ENCODE measurements around the gene AQP5. TPM values are rescaled to one million over a fixed set of nuclear protein-coding genes. Genes with fewer than 3 reads are reported as not detected.

Gene AQP5
- total RNA-seq, result not detected
- long read RNA-seq, result 0 reads

DNA sequence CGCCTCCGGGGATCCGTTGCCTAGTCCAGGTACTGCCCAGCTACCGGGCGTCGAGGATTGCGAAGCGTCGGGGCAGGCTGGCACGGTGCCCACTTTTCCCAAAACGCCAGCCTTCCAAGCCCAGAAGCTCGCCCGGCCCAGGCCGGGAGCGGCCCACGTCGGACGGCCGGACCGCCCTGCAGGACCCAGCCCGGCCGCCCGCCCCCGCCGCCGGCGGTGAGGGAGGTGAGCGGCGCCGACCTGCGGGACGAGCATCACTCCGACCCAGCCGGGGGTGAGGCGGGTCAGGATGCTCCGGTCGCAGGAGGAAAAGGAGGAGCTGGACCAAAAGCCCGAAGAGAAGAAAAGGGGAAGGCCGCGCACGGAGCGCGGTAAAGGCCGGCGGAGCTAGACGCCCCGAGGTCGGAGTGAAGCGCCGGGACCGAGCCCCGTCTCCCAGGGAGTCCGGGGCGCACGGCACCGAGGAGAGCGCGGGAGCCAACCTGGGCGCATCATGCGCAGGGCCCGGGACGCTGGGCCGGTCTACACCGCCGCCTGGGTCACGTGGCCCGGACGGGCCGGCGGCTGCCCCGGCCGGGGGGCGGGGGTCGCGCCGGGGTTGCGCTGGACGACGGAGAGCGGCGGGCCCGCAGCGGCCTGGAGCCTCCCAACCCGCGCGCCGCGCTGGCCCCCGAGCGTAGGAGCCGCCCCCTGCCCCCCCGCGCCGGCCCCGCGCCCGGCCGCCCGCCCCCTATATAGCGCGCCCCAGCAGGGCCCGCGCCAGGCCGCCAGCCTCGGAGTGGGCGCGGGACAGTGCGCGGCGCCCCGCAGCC is at the start of gene AQP5:
Gene AQP5 (plus strand): TSS at position 762 of the 812 bp plus-strand sequence. CDS start 146 bp downstream, outside the sequence.
- Histone ChIP-seq H3K9me3 (no peaks in the 10 kb centered on the region), H3K4me3 (no peak within 1 kb of the TSS), H3K27me3 (peaks cover 0 to 9% of the 10 kb centered on the region in 2 donors), H3K4me1 (peaks cover 0 to 17% (median 3%) of the 10 kb centered on the region in 4 donors), H3K36me3 (no peaks in the 10 kb centered on the region), H3K27ac (no peak within 1 kb of the TSS)
- TF ChIP-seq, protein P1, sequence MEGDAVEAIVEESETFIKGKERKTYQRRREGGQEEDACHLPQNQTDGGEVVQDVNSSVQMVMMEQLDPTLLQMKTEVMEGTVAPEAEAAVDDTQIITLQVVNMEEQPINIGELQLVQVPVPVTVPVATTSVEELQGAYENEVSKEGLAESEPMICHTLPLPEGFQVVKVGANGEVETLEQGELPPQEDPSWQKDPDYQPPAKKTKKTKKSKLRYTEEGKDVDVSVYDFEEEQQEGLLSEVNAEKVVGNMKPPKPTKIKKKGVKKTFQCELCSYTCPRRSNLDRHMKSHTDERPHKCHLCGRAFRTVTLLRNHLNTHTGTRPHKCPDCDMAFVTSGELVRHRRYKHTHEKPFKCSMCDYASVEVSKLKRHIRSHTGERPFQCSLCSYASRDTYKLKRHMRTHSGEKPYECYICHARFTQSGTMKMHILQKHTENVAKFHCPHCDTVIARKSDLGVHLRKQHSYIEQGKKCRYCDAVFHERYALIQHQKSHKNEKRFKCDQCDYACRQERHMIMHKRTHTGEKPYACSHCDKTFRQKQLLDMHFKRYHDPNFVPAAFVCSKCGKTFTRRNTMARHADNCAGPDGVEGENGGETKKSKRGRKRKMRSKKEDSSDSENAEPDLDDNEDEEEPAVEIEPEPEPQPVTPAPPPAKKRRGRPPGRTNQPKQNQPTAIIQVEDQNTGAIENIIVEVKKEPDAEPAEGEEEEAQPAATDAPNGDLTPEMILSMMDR (IDR thresholded peaks at IDR 0.05), result no peak
- no peak for TF ChIP-seq POLR2A (IDR thresholded peaks at IDR 0.05)
- WGBS (ENCODE audit: insufficient coverage, low coverage, low lambda C conversion rate, missing lambda C conversion rate), result 0% methylated on average over 3 of the region's 111 CpGs
- ATAC-seq (no peak), DNase-seq (no peak)
- intact Hi-C loops (cut with DNase I), result no loop called here

DNA sequence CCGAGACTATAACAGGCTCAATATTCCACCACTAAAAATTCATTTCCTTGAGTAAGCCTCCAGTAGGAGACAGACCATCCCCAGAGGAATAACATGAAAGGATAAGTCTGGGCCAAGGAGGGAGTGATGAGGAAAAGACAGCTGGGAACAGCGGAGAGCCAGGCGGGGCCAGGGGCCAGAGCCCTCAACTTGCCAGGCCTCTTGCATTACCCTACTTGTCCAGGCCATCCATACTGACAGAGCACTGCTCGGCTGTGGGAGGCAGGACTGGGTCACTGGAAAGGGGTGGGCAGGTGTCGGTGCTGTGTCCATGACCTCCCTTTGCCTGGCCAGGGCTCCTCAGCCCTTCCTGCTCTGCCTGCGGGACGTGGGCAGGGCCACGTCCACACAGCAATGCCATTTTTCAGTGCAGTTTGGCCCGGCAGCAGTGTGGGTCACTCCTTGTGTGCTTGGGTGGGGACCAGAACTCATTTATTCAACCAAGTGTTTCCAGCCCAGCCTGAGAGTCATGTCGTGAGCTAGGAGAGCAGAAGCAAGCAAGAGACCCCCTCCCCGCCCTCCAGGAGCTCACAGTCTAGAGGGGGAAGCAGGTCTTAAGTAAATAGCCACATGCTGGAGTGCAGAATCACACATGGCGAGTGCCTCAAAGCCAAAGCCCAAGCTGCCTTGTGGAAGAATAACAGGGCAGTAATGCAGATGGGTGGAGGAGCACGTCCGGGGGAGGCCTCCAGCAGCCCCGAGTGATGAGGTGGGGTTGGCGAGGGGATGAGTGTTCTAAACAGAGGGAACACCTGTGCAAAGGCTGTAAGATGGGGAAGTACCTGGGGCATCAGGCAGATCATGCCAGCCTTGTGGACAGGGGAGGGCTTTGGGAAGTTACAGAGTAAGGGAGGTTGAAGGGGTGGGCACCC is 49.1 kb upstream of the AQP5 start:
- H3K4me1 ChIP-seq, result no peaks in the 10 kb centered on the region
- 53% methylated on average over 9 of the region's 16 CpGs for WGBS (ENCODE audit: insufficient coverage, low coverage, low lambda C conversion rate, missing lambda C conversion rate)
- no peak for DNase-seq
- no peaks in the 10 kb centered on the region for H3K36me3 ChIP-seq
- no peaks in the 10 kb centered on the region for H3K9me3 ChIP-seq
- no peak overlapping the region for H3K4me3 ChIP-seq
- H3K27ac ChIP-seq, result no peak overlapping the region
- no peak for ATAC-seq
- intact Hi-C loops (cut with DNase I), result no loop called here
- no peaks in the 10 kb centered on the region for H3K27me3 ChIP-seq
- TF ChIP-seq POLR2A (IDR thresholded peaks at IDR 0.05), result no peak
- TF ChIP-seq, protein P1 (IDR thresholded peaks at IDR 0.05), result no peak

DNA sequence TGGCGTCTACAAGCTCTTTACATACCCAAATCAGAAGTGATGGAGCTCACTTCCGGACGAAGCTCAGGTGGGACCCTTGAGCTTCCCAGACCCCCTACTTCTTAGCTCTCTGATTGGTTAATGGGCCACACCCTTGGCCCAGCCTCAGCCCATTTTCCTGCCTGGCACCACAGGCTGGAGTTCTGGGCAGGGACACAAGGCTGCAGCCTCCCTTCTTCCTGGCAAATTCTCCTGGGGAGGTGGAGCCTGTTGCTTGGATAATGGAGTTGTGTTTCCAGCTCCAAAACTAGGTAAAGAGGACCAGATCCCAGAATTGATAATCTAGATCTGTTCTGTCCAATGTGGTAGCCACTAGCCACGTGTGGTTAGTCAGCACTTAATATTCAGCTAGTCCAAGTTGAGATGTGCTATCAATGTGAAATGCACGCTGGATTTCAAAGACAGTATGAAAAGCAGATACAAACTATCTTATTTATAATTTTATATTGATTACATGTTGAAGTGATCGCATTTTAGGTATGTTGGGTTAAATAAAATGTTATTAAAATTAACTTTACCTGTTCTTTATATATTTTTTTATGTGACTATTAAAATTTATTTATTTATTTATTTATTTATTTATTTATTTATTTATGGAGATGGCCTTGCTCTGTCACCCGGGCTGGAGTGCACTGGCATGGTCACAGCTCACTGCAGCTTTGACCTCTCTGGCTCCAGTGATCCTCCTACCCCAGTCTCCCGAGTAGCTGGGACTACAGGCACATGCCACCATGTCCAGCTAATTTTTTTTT is 45.3 kb upstream of the AQP5 start:
- WGBS (ENCODE audit: insufficient coverage, low coverage, low lambda C conversion rate, missing lambda C conversion rate), result 67% methylated on average over 8 of the region's 8 CpGs
- Histone ChIP-seq H3K27ac (no peak overlapping the region), H3K4me3 (no peak overlapping the region), H3K9me3 (no peaks in the 10 kb centered on the region), H3K4me1 (no peaks in the 10 kb centered on the region), H3K27me3 (no peaks in the 10 kb centered on the region), H3K36me3 (no peaks in the 10 kb centered on the region)
- DNase-seq (no peak), ATAC-seq (no peak)
- no peak for TF ChIP-seq POLR2A (IDR thresholded peaks at IDR 0.05)
- TF ChIP-seq, protein P1 (IDR thresholded peaks at IDR 0.05), result no peak
- intact Hi-C loops (cut with DNase I), result no loop called here

DNA sequence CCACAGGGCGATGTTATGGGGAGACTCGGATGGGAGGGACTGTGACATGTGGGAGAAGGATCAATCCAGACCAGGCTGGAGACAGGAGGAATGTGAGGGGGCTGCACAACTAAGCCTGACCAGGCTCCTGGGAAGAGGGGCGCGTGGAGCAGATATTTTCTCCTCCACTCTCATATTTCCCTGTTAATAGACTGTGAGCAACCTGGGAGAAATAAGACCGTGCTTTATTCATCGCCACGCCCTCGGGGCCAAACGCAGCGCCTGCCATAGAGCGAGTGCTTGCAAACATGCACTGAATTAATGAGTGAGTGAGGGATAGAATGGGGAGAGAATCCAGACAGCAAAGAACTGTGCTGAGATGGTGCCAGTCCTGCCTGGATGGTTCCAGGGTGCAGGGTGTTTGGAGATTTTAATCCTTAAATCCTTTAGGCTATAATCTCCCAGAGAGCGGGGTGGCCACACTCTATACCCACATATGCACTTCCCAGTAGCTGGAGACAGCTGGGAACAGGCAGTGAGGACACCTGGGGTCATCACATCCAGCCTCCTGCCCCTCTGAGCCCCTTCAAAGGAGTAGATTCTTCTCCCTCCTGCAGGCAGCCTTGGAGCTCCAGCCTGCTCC is 44.4 kb upstream of the AQP5 start:
- Histone ChIP-seq H3K27me3 (no peaks in the 10 kb centered on the region), H3K9me3 (no peaks in the 10 kb centered on the region), H3K4me3 (no peak overlapping the region), H3K4me1 (no peaks in the 10 kb centered on the region), H3K27ac (no peak overlapping the region), H3K36me3 (no peaks in the 10 kb centered on the region)
- ATAC-seq, result no peak
- TF ChIP-seq, protein P1 (IDR thresholded peaks at IDR 0.05), result no peak
- no peak for TF ChIP-seq POLR2A (IDR thresholded peaks at IDR 0.05)
- DNase-seq, result no peak
- intact Hi-C loops (cut with DNase I), result no loop called here
- WGBS (ENCODE audit: insufficient coverage, low coverage, low lambda C conversion rate, missing lambda C conversion rate), result 88% methylated on average over 10 of the region's 12 CpGs
